B cell (primary cell): ENCODE measurements around the gene TSKU. TPM values are rescaled to one million over a fixed set of nuclear protein-coding genes. Genes with fewer than 3 reads are reported as not detected.
"Not testable (repeated sequence)": the region's sequence is repeated elsewhere in the genome, so short reads cannot be mapped to it uniquely, and the experiment has no call there.

Source experiments
- ATAC-seq: fragments of 200-7000 bp; cut with Tn5 transposase; one replicate; pipeline ENCODE4 v1.10.0; 2021; ENCODE audit warnings: low read depth, mild to moderate bottlenecking, moderate number of reproducible peaks, moderate library complexity
- CTCF ChIA-PET: fragments of 350-600 bp; sonication (Branson Sonifier 250); formaldehyde crosslinking; loops from one replicate; lab custom pipeline; 2021; ENCODE audit warnings: antibody characterized with exemption, inconsistent platforms; lab: Charles Lee
- POLR2A ChIA-PET: fragments of 350-600 bp; sonication (Branson Sonifier 250); formaldehyde crosslinking; loops from one replicate; lab custom pipeline; 2021; ENCODE audit warnings: antibody characterized with exemption; lab: Charles Lee
- DNase-seq: peaks from one replicate; pipeline ENCODE4 v3.0.0; 2013
- H2AFZ ChIP-seq: 2 replicates; pipeline ENCODE4 v1.6.1; 2012; ENCODE audit warnings: mild to moderate bottlenecking, low read depth, low read length; ENCODE audit not compliant: insufficient read depth, poor library complexity, severe bottlenecking
- H3K27ac ChIP-seq, 2 donors: 1 replicate in 1 of 2; 2 replicates in 1 of 2; pipeline ENCODE4 v1.5.1; 2012 to 2013; ENCODE audit warnings: low read length in 2 of 2, mild to moderate bottlenecking in 2 of 2, moderate library complexity in 1 of 2
- H3K27me3 ChIP-seq, 4 experiments: fragments of 200-600 bp in 1 of 4; sonication (generic) in 1 of 4; replicated peaks in 1 of 4; 1 replicate in 2 of 4; 2 replicates in 2 of 4; pipeline versions ENCODE4 v1.6.1 to v1.7.0; 2013 to 2016; ENCODE audit warnings: low read length in 3 of 4, mild to moderate bottlenecking in 2 of 4, mixed read lengths in 1 of 4, moderate library complexity in 1 of 4; ENCODE audit not compliant: insufficient read depth in 4 of 4, control insufficient read depth in 3 of 4; ENCODE audit errors: control extremely low read depth in 1 of 4
- H3K36me3 ChIP-seq, 2 experiments: replicated peaks in 1 of 2; 1 replicate in 1 of 2; 2 replicates in 1 of 2; pipeline versions ENCODE4 v1.6.1 to v1.7.1; 2013; ENCODE audit warnings: low read length in 1 of 2; ENCODE audit not compliant: insufficient read depth in 2 of 2, control insufficient read depth in 1 of 2; ENCODE audit errors: control extremely low read depth in 1 of 2, extremely low read depth in 1 of 2
- H3K4me1 ChIP-seq, 2 donors: fragments of 200-600 bp in 1 of 2; sonication (generic) in 1 of 2; 1 replicate in 1 of 2; 2 replicates in 1 of 2; pipeline versions ENCODE4 v1.5.1 to v1.6.1; 2013 to 2017; ENCODE audit warnings: low read length in 2 of 2; ENCODE audit not compliant: control insufficient read depth in 2 of 2, insufficient read depth in 2 of 2
- H3K4me2 ChIP-seq: replicated peaks from 2 replicates; pipeline ENCODE3; 2012; ENCODE audit warnings: mild to moderate bottlenecking, low read depth, low read length; ENCODE audit not compliant: poor library complexity, severe bottlenecking
- H3K4me3 ChIP-seq, 5 experiments: fragments of 200-600 bp in 1 of 5; sonication (generic) in 1 of 5; 1 replicate in 3 of 5; 2 replicates in 2 of 5; pipeline versions ENCODE4 v1.5.1 to v1.7.0; 2011 to 2016; ENCODE audit warnings: low read length in 4 of 5, mild to moderate bottlenecking in 4 of 5, low read depth in 2 of 5, control low read depth in 1 of 5, moderate library complexity in 1 of 5; ENCODE audit not compliant: insufficient read depth in 1 of 5; ENCODE audit errors: control extremely low read depth in 1 of 5, extremely low read depth in 1 of 5
- H3K79me2 ChIP-seq: fragments of 200-600 bp; sonication (generic); one replicate; pipeline ENCODE4 v1.6.0; 2016; ENCODE audit warnings: low read length; ENCODE audit not compliant: control insufficient read depth, insufficient read depth
- H3K9ac ChIP-seq: fragments of 200-600 bp; sonication (generic); 2 replicates; pipeline ENCODE4 v1.6.1; 2017; ENCODE audit warnings: mild to moderate bottlenecking, low read length, moderate library complexity
- H3K9me3 ChIP-seq, 3 donors: one replicate each; pipeline versions ENCODE4 v1.6.1 to v1.7.1; 2013; ENCODE audit warnings: low read length in 2 of 3; ENCODE audit not compliant: control insufficient read depth in 2 of 3, insufficient read depth in 1 of 3; ENCODE audit errors: control extremely low read depth in 1 of 3
- H4K20me1 ChIP-seq: 2 replicates; pipeline ENCODE4 v1.6.0; 2012; ENCODE audit warnings: mild to moderate bottlenecking, low read length; ENCODE audit not compliant: insufficient read depth, control insufficient read depth, poor library complexity, severe bottlenecking
- H3K27ac Mint-ChIP-seq: one replicate; pipeline ENCODE4 v1.8.0; 2021; ENCODE audit warnings: mixed read lengths
- H3K27me3 Mint-ChIP-seq: one replicate; pipeline ENCODE4 v1.8.0; 2021; ENCODE audit warnings: mixed read lengths
- H3K4me1 Mint-ChIP-seq: one replicate; pipeline ENCODE4 v1.8.0; 2021; ENCODE audit warnings: mixed read lengths
- H3K4me3 Mint-ChIP-seq: one replicate; pipeline ENCODE4 v1.8.0; 2021; ENCODE audit warnings: mixed read lengths
- H3K9me3 Mint-ChIP-seq: one replicate; pipeline ENCODE4 v1.8.0; 2022; ENCODE audit warnings: mixed read lengths; ENCODE audit not compliant: insufficient read depth
- CTCF ChIP-seq: fragments of 200-600 bp; IDR thresholded peaks from one replicate; pipeline ENCODE4 v1.8.0; 2022; ENCODE audit warnings: antibody characterized with exemption, mild to moderate bottlenecking
- EZH2 ChIP-seq: IDR thresholded peaks from 2 replicates; pipeline ENCODE4 v1.6.1; 2012; ENCODE audit warnings: borderline replicate concordance, low read depth, mild to moderate bottlenecking, moderate library complexity, low read length; ENCODE audit not compliant: insufficient read depth, poor library complexity, severe bottlenecking
- WGBS: methylation state at CpG from one replicate; pipeline ENCODE4 v1.1.5; 2013; ENCODE audit warnings: missing lambda C conversion rate; ENCODE audit not compliant: insufficient coverage; 5-methylcytosine and 5-hydroxymethylcytosine counted together
- intact Hi-C: fragments of 100-400 bp; cut with micrococcal nuclease; formaldehyde crosslinking; loops from one replicate; pipeline ENCODE4 v1.10.0; 2022
- polyA plus RNA-seq: library from polyadenylated mRNA; depleted of rRNA; stranded (reverse); fragments of >200 nt; gene quantifications from 2 replicates; pipeline ENCODE4 v1.2.3, GENCODE V29; 2012
- total RNA-seq, 2 donors: library from RNA; stranded (reverse); fragments of 120-200 nt in 1 of 2; gene quantifications; 1 replicate in 1 of 2; 2 replicates in 1 of 2; pipeline versions ENCODE4 v1.2.3 to v1.2.4, GENCODE V29; 2013 to 2022

The TSKU gene
- total and polyA plus RNA-seq, 2 donors (not counting 1 experiment from before 2014, with no cell fraction given): not detected

GRCh38 chr11:76790251-76790650 lies 7.1 kb downstream of the TSKU start:
- H3K27ac ChIP-seq: no peak overlapping the region
- H3K9me3 Mint-ChIP-seq: no peaks in the 10 kb centered on the region
- no peaks in the 10 kb centered on the region for H3K79me2 ChIP-seq
- no peak overlapping the region for H3K4me3 ChIP-seq
- ChIA-PET POLR2A (no interaction called here), CTCF (no interaction called here)
- H3K27me3 ChIP-seq: peaks cover 0 to 9% (median 2%) of the 10 kb centered on the region in 4 experiments
- no peak overlapping the region for H3K4me3 Mint-ChIP-seq
- no peak overlapping the region for H3K9ac ChIP-seq
- ATAC-seq (no peak), DNase-seq (no peak)
- peaks cover 17% of the 10 kb centered on the region for H3K27me3 Mint-ChIP-seq
- no peak overlapping the region for H2AFZ ChIP-seq
- no peaks in the 10 kb centered on the region for H3K9me3 ChIP-seq
- TF ChIP-seq EZH2 (no peak), CTCF (no peak)
- no peak overlapping the region for H3K27ac Mint-ChIP-seq
- no peaks in the 10 kb centered on the region for H4K20me1 ChIP-seq
- intact Hi-C loops: no loop called here
- H3K4me1 ChIP-seq: no peaks in the 10 kb centered on the region
- H3K4me2 ChIP-seq: no peak overlapping the region
- no peaks in the 10 kb centered on the region for H3K36me3 ChIP-seq
- 43% methylated on average over 1 of the region's 5 CpGs for WGBS
- H3K4me1 Mint-ChIP-seq: no peaks in the 10 kb centered on the region

- H3K9me3 ChIP-seq, ATAC-seq, H3K79me2 ChIP-seq, H3K4me3 ChIP-seq, CTCF ChIA-PET, H3K4me1 Mint-ChIP-seq, H4K20me1 ChIP-seq, H3K27me3 ChIP-seq, intact Hi-C loops, DNase-seq, H3K9ac ChIP-seq, H3K27me3 Mint-ChIP-seq, H3K36me3 ChIP-seq, H3K9me3 Mint-ChIP-seq, H2AFZ ChIP-seq, POLR2A ChIA-PET, H3K27ac Mint-ChIP-seq, H3K4me3 Mint-ChIP-seq, H3K4me2 ChIP-seq, H3K4me1 ChIP-seq, H3K27ac ChIP-seq: not testable (repeated sequence)
- 86% methylated on average over 4 of the region's 4 CpGs for WGBS
These were observed 8.0 kb downstream of the TSKU start for GRCh38 chr11:76791002-76791770.
